Activated naive CD4-positive, alpha-beta T cell treated with anti-CD3 and anti-CD28 coated beads, Interleukin-2, amount 50 U/mL, for 24 hours (primary cell): Measurements from ENCODE around the gene LPCAT1.

ENCODE experiments used
- H3K27ac Mint-ChIP-seq: one replicate; pipeline ENCODE4 v1.8.0; 2021; ENCODE audit warnings: mild to moderate bottlenecking, mixed read lengths
- H3K27me3 Mint-ChIP-seq: one replicate; pipeline ENCODE4 v1.8.0; 2021; ENCODE audit warnings: mixed read lengths
- H3K36me3 Mint-ChIP-seq: one replicate; pipeline ENCODE4 v1.8.0; 2021; ENCODE audit warnings: mixed read lengths
- H3K4me1 Mint-ChIP-seq: one replicate; pipeline ENCODE4 v1.8.0; 2021; ENCODE audit warnings: mixed read lengths
- H3K4me3 Mint-ChIP-seq: one replicate; pipeline ENCODE4 v1.8.0; 2021; ENCODE audit warnings: mild to moderate bottlenecking, mixed read lengths
- H3K9me3 Mint-ChIP-seq: one replicate; pipeline ENCODE4 v1.8.0; 2021; ENCODE audit warnings: mixed read lengths

LPCAT1 gene

DNA sequence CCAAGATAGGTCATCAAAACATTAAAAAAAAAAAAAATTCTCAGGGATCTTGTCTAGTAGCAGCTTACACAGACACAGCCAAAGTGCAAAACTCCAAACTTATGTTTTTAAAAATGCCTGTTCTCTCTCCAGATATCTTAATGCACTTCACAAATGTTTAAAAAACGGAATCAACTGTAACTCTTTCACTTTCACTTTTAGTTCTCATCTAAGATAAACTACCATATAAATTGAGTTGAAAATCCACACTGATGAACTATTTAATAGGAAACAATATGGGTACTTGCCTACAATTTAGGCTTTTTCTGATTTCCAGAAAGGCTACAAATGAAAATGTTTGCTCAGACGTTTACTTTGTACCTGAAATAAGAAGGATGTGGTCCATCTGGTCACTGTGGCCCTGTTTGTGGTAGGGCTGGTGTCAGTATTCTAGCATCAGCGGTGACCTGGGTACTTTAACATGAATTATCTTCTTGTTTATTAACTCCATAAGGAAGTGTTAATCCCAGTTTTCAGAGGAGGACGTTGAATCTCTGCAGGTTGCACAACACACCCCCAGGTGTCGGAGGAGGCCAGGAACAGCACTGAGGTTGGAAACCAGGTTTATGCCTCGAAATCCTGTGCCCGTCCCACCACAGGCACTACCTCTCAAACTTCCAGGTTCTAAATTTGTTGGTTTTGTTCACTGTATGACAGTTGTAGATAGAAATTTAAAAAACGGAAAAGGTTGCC lies 13.3 kb upstream of the LPCAT1 start:
- H3K27me3 Mint-ChIP-seq, result no peaks in the 10 kb centered on the region
- peak overlapping the region; percentile 81 for H3K4me3 Mint-ChIP-seq
- no peaks in the 10 kb centered on the region for H3K9me3 Mint-ChIP-seq
- peaks cover 38% of the 10 kb centered on the region for H3K4me1 Mint-ChIP-seq
- peak overlapping the region; percentile 94 for H3K27ac Mint-ChIP-seq
- H3K36me3 Mint-ChIP-seq, result no peaks in the 10 kb centered on the region

DNA sequence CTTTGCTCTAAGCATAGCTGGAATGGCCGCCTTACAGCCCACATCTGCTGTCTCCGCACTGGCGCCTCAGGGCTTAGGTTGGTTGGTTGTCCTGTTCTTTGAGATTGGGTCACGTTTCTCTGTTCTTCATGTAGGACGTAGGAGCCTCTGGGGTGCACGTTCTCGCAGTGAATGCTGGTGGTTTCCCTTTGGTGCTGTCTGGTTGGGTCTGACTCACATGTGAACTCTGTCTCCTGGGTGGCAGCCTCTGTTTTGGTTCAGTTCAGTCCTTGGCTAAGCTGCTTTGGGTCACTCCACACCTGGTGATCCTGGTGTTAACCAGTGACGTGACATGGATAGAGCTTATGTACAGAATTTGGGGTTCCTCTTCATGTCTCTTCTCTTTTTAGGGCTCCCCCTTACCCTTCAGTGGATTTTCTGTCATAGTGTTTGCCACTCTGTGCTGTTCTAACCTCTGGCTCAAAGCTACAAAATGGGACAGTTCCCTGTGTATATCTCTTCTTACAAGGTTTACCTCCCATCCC lies 12.6 kb upstream of the LPCAT1 start:
- Mint-ChIP-seq H3K36me3 (no peaks in the 10 kb centered on the region), H3K4me3 (peak overlapping the region; percentile 81), H3K9me3 (no peaks in the 10 kb centered on the region), H3K27me3 (no peaks in the 10 kb centered on the region), H3K4me1 (peaks cover 38% of the 10 kb centered on the region), H3K27ac (peak overlapping the region; percentile 94)

DNA sequence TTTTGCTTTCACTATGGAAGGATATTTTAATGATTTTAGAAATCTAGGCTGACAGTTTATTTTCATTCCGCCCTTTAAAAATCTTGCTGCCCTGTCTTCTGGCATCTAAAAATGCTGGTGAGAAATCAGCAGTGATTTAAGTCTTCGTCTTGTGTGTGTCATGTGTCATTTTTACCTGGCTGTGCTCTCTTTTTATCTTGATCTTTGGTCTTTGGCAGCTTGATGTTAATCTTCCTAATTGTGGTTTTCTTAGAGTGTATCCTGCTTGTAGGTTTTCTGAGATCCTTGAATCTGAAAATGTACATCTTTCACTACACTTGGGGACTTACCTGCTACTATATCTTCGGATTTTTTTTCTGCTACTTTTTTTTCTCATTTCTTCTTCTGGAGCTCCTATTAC lies 11.9 kb upstream of the LPCAT1 start:
- Mint-ChIP-seq H3K4me1 (peaks cover 38% of the 10 kb centered on the region), H3K9me3 (no peaks in the 10 kb centered on the region), H3K36me3 (no peaks in the 10 kb centered on the region), H3K27me3 (no peaks in the 10 kb centered on the region), H3K27ac (peak overlapping the region; percentile 94), H3K4me3 (peak overlapping the region; percentile 81)

DNA sequence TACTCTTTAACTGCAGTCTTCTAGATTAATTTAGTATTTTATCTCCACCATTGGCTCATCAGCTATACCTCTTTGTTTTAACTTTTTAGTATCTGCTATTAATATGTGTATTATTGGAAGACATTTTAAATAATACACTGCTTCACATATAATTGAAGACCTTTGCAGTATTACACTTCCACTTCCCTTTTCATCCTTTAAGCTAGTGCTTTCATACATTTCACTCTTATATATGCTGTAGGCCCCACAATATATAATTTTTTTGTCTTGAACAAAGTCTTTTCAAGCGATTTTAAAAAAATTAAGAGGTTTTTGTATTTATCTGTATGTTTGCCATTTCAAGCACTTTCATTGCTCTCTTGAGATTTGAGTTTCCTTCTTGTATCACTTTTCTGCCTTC lies 8.6 kb upstream of the LPCAT1 start:
- no peak overlapping the region for H3K4me3 Mint-ChIP-seq
- no peak overlapping the region for H3K27ac Mint-ChIP-seq
- no peaks in the 10 kb centered on the region for H3K27me3 Mint-ChIP-seq
- H3K9me3 Mint-ChIP-seq, result no peaks in the 10 kb centered on the region
- peaks cover 31% of the 10 kb centered on the region for H3K4me1 Mint-ChIP-seq
- H3K36me3 Mint-ChIP-seq, result no peaks in the 10 kb centered on the region

DNA sequence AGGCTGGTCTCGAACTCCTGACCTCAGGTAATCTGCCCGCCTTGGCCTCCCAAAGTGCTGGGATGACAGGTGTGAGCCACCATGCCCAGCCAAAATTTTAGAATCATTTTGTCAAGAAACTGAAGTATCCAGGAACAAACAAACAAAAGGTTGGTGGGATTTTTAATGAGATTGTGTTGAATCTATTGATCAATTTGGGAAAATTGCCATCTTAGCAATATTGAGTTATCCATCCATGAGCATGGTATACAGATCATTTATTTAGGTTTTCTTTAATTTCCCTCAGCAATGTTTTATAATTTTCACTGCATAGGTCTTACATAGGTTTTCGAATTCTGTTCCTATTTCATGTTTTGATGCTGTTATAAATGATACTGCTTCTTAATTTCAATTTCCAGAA lies 5.7 kb upstream of the LPCAT1 start:
- H3K27ac Mint-ChIP-seq, result no peak overlapping the region
- no peaks in the 10 kb centered on the region for H3K27me3 Mint-ChIP-seq
- peaks cover 2% of the 10 kb centered on the region for H3K4me1 Mint-ChIP-seq
- H3K4me3 Mint-ChIP-seq, result no peak overlapping the region
- no peaks in the 10 kb centered on the region for H3K9me3 Mint-ChIP-seq
- H3K36me3 Mint-ChIP-seq, result no peaks in the 10 kb centered on the region

DNA sequence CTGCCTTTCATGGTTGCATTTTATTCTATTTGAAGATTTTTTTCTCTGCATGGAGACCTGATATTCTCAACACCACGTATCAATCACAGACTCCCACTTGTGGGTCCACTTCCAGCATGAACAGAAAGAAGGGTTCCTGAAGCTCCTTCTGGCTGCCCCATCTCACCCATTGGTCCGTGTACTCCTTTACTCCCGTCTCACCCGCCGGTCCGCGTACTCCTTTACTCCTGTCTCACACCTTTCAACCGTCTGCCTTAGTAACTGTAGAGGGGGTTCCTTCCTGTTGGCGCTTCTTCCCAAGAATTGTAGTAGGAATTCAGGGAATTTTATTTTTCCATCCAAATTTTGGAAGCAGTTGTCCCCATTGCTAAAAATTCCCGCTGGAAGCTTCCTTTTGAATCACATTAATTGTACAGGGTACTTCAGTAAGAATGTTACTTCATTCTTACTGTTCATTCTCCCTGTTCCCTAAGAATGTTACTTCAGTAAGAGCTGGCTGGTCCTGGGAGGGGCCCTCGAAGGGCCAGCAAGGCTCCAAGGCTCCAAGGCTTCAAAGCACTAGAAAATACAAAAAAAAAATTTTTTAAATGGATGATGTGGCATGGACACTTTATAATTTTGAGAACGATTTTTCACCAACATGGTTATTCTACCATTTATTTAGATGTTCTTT lies 3.9 kb upstream of the LPCAT1 start:
- peaks cover 3% of the 10 kb centered on the region for H3K4me1 Mint-ChIP-seq
- no peaks in the 10 kb centered on the region for H3K27me3 Mint-ChIP-seq
- H3K27ac Mint-ChIP-seq, result peak overlapping the region; percentile 11
- no peaks in the 10 kb centered on the region for H3K9me3 Mint-ChIP-seq
- no peak overlapping the region for H3K4me3 Mint-ChIP-seq
- no peaks in the 10 kb centered on the region for H3K36me3 Mint-ChIP-seq

DNA sequence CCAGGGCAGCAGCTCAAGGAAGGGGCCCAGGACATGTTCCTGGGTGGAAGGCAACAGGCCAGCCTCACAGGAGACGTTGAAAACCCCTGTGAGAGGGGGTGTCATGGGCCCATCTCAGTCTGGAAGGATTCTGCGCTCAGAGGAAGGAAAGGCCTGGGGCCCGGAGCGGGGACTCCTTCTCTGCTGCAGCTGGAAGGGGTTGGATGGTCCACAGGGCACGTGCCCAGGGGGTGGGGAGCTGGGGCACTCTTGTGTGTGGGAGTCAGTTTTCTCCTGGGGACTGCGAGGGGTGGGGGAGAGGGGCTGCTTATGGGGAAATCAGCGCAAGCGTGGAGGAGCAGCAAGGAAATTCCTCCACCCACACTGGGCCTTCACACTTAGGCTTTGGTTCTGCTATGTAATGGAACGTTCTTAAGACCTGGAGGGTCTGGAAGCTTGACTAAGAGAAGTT lies 2.9 kb upstream of the LPCAT1 start:
- H3K27ac Mint-ChIP-seq, result no peak overlapping the region

DNA sequence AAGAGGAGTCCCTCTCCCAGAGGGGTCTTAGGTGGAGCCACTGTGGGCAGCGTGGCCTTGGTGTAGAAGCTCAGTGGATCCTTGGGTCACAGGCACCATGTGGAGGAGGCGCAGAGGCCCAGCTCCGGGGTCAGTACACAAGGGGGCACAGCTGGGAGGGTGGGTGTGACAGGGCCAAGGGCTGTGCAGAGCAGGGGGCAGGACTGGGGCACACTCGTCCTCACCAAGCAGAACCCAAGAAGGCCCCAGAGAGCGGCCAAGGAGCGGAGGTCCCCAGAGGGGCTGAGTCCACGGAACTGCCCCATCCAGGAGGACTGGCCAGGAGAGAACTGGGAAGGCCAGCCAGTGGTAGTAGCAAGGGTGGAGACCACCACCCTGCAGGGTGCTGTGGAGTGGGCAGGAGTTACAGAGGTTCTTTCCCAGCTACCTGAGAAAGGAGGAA lies 2.5 kb upstream of the LPCAT1 start:
- Mint-ChIP-seq H3K27me3 (no peaks in the 10 kb centered on the region), H3K4me1 (peaks cover 13% of the 10 kb centered on the region), H3K27ac (no peak overlapping the region), H3K9me3 (no peaks in the 10 kb centered on the region), H3K4me3 (no peak overlapping the region), H3K36me3 (peaks cover 3% of the 10 kb centered on the region)

More for the DNA sequence above, 2.9 kb upstream of the LPCAT1 start:
- H3K27me3 Mint-ChIP-seq, result no peaks in the 10 kb centered on the region
- H3K36me3 Mint-ChIP-seq, result peaks cover 2% of the 10 kb centered on the region
- peaks cover 11% of the 10 kb centered on the region for H3K4me1 Mint-ChIP-seq
- no peak overlapping the region for H3K4me3 Mint-ChIP-seq
- H3K9me3 Mint-ChIP-seq, result no peaks in the 10 kb centered on the region

DNA sequence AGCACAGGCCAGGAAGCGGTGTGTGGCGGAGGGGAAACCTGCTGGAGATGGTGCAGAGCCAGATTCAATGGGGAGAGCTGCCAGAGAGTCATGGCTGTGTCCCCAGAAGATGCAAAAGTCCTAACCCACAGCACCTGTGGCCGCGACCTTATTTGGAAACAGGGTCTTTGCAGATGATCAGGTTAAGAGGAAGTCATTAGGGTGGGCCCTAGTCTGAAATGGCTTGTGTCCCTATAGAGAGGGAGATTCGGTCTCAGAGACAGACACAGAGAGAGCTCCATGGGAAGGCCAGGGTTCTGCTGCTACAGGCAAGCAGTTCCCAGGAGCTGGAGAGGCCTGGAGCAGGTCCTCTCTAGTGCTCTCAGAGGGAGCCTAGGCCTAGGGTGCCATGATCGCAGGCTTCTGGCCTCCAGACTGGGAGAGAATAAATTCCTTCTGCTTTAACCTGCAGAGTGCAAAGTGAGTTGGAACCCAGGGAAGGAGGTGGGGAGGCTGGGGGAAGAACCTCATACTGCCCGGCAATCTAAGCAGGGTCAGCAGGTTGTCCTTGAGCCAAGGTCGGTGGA lies 1.9 kb upstream of the LPCAT1 start:
- H3K4me3 Mint-ChIP-seq, result no peak overlapping the region
- H3K36me3 Mint-ChIP-seq, result peaks cover 3% of the 10 kb centered on the region
- no peaks in the 10 kb centered on the region for H3K9me3 Mint-ChIP-seq
- H3K4me1 Mint-ChIP-seq, result peaks cover 17% of the 10 kb centered on the region
- H3K27ac Mint-ChIP-seq, result no peak overlapping the region
- no peaks in the 10 kb centered on the region for H3K27me3 Mint-ChIP-seq

DNA sequence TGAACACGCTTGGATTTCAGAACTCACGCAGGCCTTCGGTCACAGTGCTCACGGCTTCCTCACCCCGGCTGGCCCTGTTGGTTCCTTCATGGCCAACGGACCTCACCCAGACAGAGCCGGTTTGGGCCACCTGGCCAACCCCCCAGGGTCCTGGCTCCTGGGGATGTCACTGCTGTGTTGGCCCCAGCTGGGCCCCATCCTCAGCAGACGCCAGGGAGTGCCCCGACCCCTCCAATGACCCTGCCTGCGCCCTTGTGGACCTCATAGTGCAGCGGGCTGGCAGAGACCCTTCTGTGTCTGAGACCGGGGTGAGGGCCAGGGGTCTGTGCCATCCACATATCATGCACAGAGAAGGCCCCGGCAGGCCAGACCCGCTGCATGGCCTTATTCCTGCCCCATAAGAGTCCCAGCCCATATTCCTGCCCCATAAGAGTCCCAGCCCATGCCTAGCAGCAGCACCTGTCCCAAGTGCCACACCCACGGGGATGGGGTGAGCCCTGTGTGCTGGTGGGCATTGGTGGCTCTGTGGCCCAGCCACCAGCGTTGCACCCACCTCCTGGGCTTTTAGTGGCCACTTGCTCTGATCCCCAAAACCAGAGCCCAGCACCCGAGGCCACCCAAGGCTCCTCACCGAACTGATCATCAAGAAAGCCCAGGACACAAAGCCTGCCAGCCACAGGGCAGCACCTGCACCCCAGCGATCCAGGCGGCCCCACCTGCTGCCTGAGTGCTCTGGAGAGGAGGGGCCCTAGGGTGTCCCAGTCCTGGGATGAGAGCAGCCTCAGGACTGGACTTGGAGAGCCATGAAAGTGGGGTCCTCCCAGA lies 1.3 kb upstream of the LPCAT1 start:
- Mint-ChIP-seq H3K27ac (no peak overlapping the region), H3K4me1 (peaks cover 17% of the 10 kb centered on the region), H3K27me3 (no peaks in the 10 kb centered on the region), H3K4me3 (peak overlapping the region; percentile 72), H3K9me3 (no peaks in the 10 kb centered on the region), H3K36me3 (peaks cover 5% of the 10 kb centered on the region)

DNA sequence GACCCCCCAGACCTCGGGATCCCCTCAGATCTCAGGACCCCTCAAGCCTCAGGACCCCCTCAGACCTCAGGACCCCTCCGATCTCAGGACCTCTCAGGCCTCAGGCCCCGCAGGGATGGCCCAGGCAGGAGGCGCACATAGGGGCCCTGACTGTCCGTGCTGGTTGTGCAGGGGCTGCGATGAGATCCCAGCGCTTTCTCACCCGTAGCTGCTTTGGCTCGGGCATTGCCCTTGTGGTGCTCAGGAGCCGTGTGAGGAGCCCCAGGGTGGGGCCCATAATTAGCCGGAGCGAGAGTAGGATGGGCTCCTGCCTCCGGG lies 680 bp upstream of the LPCAT1 start:
- Mint-ChIP-seq H3K9me3 (no peaks in the 10 kb centered on the region), H3K27ac (peak overlapping the region; percentile 12), H3K4me1 (peaks cover 17% of the 10 kb centered on the region)

DNA sequence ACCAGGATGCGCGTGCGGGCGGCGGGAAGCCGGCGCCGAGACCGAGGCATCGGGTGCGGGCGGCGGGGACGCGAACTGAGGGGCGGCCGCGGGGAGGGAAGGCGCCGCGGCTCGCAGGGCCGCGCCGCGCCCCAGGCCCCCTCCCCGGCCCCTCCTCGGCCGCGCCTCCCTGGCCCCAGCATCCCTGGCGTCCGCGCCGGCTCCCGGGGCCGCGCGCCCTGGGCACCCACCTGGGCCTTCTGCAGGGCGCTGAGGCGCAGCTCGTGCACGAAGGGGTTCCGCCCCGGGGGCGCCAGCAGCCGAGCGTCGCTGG lies 324 bp downstream of the LPCAT1 start:
- Mint-ChIP-seq H3K4me1 (peaks cover 17% of the 10 kb centered on the region), H3K27me3 (no peaks in the 10 kb centered on the region), H3K9me3 (no peaks in the 10 kb centered on the region), H3K36me3 (peaks cover 5% of the 10 kb centered on the region), H3K27ac (no peak overlapping the region), H3K4me3 (no peak overlapping the region)

More for the DNA sequence above, 680 bp upstream of the LPCAT1 start:
- peak overlapping the region; percentile 66 for H3K4me3 Mint-ChIP-seq
- no peaks in the 10 kb centered on the region for H3K27me3 Mint-ChIP-seq
- peaks cover 5% of the 10 kb centered on the region for H3K36me3 Mint-ChIP-seq

DNA sequence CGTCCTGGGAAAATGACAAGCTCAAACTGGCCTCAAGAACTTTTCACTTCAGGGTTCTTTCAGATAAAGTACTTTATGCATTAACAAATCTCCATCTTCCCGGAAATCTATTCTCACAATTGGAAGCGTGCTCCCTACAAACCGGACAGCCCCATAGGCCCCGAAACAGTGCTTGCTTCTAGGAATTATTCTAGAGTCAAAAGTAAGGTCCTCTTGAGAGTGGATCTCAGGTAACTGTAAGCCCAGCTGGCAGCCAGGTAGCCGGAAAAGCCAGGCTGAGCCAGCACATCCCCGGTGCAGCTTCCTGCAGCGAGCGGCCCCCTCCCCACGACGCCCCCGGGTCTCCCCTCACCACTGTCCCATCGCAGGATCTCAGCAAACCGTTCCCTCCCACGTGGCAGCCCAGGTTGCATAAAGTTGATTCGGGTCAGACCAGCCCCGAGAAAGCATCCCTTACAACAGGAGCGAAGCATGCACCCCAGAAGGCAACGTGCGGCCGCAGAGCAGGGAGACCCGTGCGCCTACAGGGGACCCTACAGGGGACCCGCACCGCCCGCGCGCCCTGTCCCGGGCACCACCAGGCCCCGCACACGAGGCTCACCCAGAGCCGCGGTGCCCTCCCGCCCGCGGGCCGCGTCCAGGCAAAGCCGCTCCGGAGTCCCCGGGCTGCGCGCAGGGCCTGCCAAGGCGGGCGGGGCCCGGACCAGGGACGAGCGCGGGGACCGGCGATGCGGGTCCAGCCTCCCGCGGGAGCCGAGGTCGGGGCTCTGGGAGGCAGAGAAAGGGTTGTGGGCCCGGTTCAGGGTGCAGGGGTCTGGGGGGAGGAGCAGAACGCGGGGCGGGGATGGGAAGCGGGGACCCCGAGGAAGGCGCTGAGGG lies 920 bp downstream of the LPCAT1 start:
- Mint-ChIP-seq H3K27me3 (no peaks in the 10 kb centered on the region), H3K4me1 (peaks cover 17% of the 10 kb centered on the region), H3K4me3 (peak overlapping the region; percentile 88), H3K36me3 (peaks cover 5% of the 10 kb centered on the region), H3K27ac (peak overlapping the region; percentile 46), H3K9me3 (no peaks in the 10 kb centered on the region)

DNA sequence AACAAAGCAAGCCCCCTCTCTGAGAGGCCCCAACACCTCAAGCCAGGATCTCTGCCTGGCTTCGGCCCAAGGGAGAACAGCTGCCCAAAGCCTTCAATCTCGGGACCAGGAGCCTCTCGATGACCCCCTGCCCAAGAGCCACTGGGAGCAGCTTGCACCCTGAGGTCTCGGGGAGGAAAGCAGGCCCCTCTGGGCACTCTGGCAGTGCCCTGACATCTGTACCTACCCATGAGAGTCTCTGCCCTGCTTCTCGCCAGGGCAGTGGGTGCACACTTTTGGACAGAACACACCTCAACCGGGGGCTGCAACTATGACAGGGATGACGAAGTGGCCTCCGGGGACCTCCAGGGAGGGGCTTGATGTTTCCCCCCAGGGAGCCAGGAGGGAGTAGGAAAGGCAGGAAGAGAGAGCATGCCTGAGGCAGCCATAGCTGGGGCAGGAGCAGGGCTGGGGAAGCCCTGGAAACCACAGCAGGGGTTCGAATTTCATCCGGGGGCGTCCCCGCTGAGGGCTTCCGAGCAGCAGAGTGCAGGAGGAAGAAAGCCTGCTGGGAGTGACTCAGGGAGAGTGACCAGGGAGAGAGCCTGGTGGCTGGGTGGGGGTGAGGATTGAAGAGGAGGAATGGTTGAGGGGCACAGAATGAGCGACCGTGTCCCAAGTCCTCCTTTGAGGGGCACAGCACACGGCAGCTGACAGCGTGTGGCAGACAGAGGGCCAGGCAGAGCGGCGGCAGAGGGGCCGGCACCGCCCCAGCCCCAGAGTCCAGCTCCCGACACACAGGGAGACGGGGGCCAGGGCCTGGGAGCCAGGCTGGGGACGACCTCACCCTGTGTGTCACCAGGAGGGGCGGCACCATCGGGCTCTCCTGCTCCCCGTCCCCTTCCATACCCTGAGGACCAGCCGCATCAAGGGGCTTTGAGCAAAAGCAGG lies 1.8 kb downstream of the LPCAT1 start:
- peaks cover 5% of the 10 kb centered on the region for H3K36me3 Mint-ChIP-seq
- H3K4me3 Mint-ChIP-seq, result peak overlapping the region; percentile 88
- H3K27me3 Mint-ChIP-seq, result no peaks in the 10 kb centered on the region

More for the DNA sequence above, 1.8 kb downstream of the LPCAT1 start:
- no peaks in the 10 kb centered on the region for H3K9me3 Mint-ChIP-seq
- H3K4me1 Mint-ChIP-seq, result peaks cover 23% of the 10 kb centered on the region
- H3K27ac Mint-ChIP-seq, result peak overlapping the region; percentile 62
